Measurements from ENCODE around the gene LATS2.
"Not testable (repeated sequence)": the region's sequence is repeated elsewhere in the genome, so short reads cannot be mapped to it uniquely, and the experiment has no call there.

LATS2 gene

GRCh38 chr13:20953245-20953931 lies 108.0 kb downstream of the LATS2 start:
- no peak for ATAC-seq
- Mint-ChIP-seq H3K4me3 (no peak overlapping the region), H3K9me3 (no peaks in the 10 kb centered on the region), H3K4me1 (no peaks in the 10 kb centered on the region), H3K27me3 (peaks cover 37% of the 10 kb centered on the region), H3K27ac (no peak overlapping the region)
- no peak for DNase-seq

DNA sequence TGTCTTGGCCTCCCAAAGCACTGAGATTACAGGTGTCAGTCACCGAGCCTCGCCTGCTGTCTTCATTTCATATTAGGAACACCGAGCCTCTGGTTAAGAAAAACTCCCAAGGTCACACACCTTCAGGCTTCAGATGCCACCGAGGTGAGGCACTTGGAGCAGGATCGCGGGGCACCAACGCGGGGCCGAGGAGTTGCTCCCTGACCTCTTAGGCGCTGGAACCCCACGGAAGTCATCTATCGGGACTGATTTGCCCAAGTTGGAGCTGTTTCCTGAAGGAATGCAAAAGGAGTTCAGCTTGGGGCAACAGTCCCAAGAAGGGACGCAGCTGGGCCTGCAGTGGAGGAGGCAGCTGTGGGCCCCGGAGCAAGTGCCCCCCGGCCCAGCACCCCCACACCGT lies 108.5 kb downstream of the LATS2 start:
- ATAC-seq (no peak), DNase-seq (no peak)
- no peaks in the 10 kb centered on the region for H3K9me3 Mint-ChIP-seq
- no peak overlapping the region for H3K4me3 Mint-ChIP-seq
- peaks cover 43% of the 10 kb centered on the region for H3K27me3 Mint-ChIP-seq
- no peak overlapping the region for H3K27ac Mint-ChIP-seq
- H3K4me1 Mint-ChIP-seq, result no peaks in the 10 kb centered on the region

DNA sequence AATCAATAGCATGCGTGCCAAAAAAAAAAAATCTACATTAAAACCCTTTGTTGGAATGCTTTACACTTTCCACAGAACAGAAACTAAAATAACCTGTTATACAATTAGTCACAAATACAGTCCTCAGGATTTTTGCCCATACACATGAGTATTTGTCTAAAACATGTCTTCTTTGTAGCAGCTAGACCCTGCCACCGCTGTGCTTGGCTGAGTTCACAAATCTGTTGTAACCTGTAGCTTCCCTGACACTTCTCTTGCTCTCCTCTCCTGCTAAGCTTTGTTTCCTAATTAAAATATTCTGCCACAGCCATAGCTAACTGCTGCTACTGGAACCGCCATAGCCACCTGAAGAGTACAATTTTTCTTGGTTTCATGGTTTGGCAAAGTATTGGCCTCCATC lies 113.4 kb downstream of the LATS2 start:
- DNase-seq, H3K4me3 Mint-ChIP-seq, ATAC-seq, H3K9me3 Mint-ChIP-seq, H3K27ac Mint-ChIP-seq: not testable (repeated sequence)
- peaks cover 12% of the 10 kb centered on the region for H3K4me1 Mint-ChIP-seq
- H3K27me3 Mint-ChIP-seq, result peaks cover 60% of the 10 kb centered on the region

- Mint-ChIP-seq H3K9me3 (no peaks in the 10 kb centered on the region), H3K4me1 (peaks cover 12% of the 10 kb centered on the region), H3K27me3 (peaks cover 60% of the 10 kb centered on the region), H3K4me3 (peak overlapping the region; percentile 49 to 56), H3K27ac (peak overlapping the region in 1 of 2 donors; percentile 20)
- no peak for DNase-seq
- peak; percentile 58 for ATAC-seq
These were observed 115.4 kb downstream of the LATS2 start for GRCh38 chr13:20945952-20946383.

DNA sequence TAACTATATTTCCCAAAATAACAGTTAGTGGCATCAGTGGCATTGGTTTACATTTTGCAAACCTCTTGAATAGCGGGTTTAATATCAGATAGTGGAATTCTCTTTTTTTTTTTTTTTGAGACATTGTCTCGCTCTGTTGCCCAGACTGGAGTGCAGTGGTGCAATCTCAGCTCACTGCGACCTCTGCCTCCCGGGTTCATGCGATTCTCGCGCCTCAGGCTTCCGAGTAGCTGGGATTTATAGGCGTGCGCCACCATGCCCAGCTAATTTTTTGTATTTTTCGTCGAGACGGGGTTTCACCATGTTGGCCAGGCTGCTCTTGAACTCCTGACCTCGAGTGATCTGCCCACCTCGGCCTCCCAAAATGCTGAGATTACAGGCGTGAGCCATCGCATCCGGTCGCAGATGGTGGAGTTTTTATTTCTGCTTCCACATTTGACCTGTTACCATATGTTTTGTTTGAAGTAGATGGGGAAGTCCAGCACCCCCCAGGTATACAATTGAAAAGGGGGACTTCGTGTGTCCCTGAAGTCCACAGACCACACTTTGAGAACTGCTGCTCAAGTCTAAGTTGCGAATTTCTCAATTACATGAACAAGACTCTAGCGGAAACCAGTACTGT lies 118.3 kb downstream of the LATS2 start:
- Mint-ChIP-seq H3K9me3 (no peaks in the 10 kb centered on the region), H3K27me3 (peaks cover 56% of the 10 kb centered on the region), H3K4me1 (peaks cover 12% of the 10 kb centered on the region), H3K27ac (no peak overlapping the region), H3K4me3 (no peak overlapping the region)
- DNase-seq (no peak), ATAC-seq (no peak)

- DNase-seq, H3K27ac Mint-ChIP-seq, H3K9me3 Mint-ChIP-seq, ATAC-seq, H3K4me3 Mint-ChIP-seq, H3K4me1 Mint-ChIP-seq: not testable (repeated sequence)
- H3K27me3 Mint-ChIP-seq, result peaks cover 32% of the 10 kb centered on the region
These were observed 120.9 kb downstream of the LATS2 start for GRCh38 chr13:20940511-20940910.

GRCh38 chr13:20940083-20940482 lies 121.3 kb downstream of the LATS2 start:
- Mint-ChIP-seq H3K4me1 (no peaks in the 10 kb centered on the region), H3K27ac (no peak overlapping the region), H3K4me3 (no peak overlapping the region), H3K9me3 (no peaks in the 10 kb centered on the region), H3K27me3 (peaks cover 27% of the 10 kb centered on the region)
- DNase-seq (no peak), ATAC-seq (no peak)

DNA sequence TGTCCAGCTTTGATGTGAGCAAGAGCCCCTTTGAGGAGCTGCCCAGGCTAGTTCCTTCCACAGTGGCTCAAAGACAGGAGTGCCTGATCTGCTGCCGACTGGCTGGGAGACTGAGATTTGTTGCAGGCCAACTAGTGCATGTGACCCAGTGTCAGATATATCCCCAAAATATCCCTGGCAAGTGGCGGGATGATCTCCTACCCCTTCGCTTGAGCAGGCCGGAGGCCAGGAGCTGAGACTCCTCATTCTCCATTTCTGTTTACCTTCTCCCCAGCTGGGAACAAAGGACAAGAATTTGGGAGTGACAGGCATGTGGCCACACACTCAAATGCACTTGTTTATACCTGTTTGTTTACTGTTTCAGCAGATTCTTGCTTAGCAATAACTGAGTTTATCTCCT lies 121.7 kb downstream of the LATS2 start:
- no peak overlapping the region for H3K27ac Mint-ChIP-seq
- no peaks in the 10 kb centered on the region for H3K4me1 Mint-ChIP-seq
- ATAC-seq (no peak), DNase-seq (no peak)
- peaks cover 23% of the 10 kb centered on the region for H3K27me3 Mint-ChIP-seq
- no peak overlapping the region for H3K4me3 Mint-ChIP-seq
- H3K9me3 Mint-ChIP-seq, result no peaks in the 10 kb centered on the region

- no peak for ATAC-seq
These were observed 123.1 kb downstream of the LATS2 start for GRCh38 chr13:20938302-20938701.

DNA sequence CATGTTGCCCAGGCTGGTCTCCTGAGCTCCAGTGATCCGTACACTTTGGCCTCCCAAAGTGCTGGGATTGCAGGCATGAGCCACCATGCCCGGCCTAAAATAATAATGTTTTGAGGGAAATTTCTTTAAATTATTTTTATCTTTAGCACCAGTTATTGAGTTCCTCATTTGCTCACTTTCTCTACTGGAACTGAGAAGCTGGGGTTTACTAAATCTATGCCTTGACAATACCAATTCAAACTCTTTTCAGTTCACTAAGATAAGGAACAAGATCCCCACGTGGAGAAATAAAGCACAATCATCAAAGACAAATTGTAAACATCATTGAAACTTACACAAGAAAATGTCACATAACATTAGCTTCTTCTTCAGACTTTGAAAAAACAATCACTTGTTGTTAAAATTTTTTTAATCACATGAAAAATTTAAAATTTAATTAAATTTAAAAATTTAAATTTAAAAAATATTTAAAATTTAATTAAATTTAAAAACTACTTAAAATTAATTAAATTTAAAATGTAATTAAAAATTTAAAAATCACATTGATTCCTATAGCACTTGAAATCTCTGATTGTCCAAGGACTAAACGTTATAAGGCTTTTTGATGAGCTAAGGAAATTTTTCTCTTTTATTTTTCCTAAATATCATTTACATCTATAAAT lies 133.7 kb downstream of the LATS2 start:
- Mint-ChIP-seq H3K27me3 (no peaks in the 10 kb centered on the region), H3K9me3 (no peaks in the 10 kb centered on the region), H3K4me1 (no peaks in the 10 kb centered on the region), H3K27ac (no peak overlapping the region), H3K4me3 (no peak overlapping the region)
- ATAC-seq, result no peak
- no peak for DNase-seq

More at GRCh38 chr13:20938302-20938701, 123.1 kb downstream of the LATS2 start:
- peaks cover 13% of the 10 kb centered on the region for H3K27me3 Mint-ChIP-seq
- H3K4me1 Mint-ChIP-seq, result no peaks in the 10 kb centered on the region
- H3K4me3 Mint-ChIP-seq, result no peak overlapping the region
- H3K27ac Mint-ChIP-seq, result no peak overlapping the region
- DNase-seq, result no peak
- H3K9me3 Mint-ChIP-seq, result no peaks in the 10 kb centered on the region

DNA sequence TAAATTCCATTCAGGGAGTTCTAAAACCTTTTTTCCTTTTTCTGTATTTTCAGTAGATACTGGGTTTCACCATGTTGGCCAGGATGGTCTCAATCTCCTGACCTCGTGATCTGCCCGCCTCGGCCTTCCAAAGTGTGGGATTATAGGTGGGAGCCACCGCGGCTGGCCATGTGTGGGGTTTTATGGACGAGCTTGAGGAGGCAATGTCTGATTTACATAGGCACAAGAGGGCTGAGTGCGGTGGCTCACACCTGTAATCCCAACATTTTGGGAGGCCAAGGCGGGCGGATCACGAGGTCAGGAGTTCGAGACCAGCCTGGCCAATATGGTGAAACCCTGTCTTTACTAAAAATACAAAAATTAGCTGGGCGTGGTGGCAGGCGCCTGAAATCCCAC lies 136.0 kb downstream of the LATS2 start:
- not testable (repeated sequence) for H3K4me3 Mint-ChIP-seq, ATAC-seq, H3K27me3 Mint-ChIP-seq, H3K9me3 Mint-ChIP-seq, H3K4me1 Mint-ChIP-seq, DNase-seq, H3K27ac Mint-ChIP-seq

- no peaks in the 10 kb centered on the region for H3K27me3 Mint-ChIP-seq
- ATAC-seq (peak; percentile 53), DNase-seq (peak; percentile 50 to 67)
- H3K4me3 Mint-ChIP-seq, result no peak overlapping the region
- H3K4me1 Mint-ChIP-seq, result no peaks in the 10 kb centered on the region
- no peaks in the 10 kb centered on the region for H3K9me3 Mint-ChIP-seq
- no peak overlapping the region for H3K27ac Mint-ChIP-seq
These were observed 136.5 kb downstream of the LATS2 start for GRCh38 chr13:20924758-20925394.

DNA sequence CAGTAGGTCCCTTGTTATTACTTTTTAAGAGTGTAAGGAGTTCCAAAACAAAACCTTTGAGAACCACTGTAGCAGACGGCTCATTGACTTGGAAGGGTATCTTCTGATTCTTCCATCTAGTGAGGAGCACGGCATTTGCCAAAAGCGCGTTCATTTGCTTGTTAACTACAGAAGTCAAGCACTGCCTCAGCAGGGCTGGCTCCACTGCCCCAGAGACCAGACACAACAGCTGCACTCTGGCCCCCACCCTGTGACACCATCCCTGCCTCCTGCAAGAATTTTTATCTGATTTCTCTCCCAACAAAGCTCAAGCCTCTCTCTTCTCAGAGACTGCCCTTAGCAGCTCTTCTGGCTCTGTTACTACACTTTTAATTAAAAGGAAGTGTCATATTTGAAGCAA lies 138.1 kb downstream of the LATS2 start:
- DNase-seq (no peak), ATAC-seq (no peak)
- H3K4me3 Mint-ChIP-seq, result no peak overlapping the region
- H3K27ac Mint-ChIP-seq, result no peak overlapping the region
- no peaks in the 10 kb centered on the region for H3K4me1 Mint-ChIP-seq
- no peaks in the 10 kb centered on the region for H3K9me3 Mint-ChIP-seq
- no peaks in the 10 kb centered on the region for H3K27me3 Mint-ChIP-seq
